ENCODE data around the gene TMEM190.
"Not testable (repeated sequence)": the region's sequence is repeated elsewhere in the genome, so short reads cannot be mapped to it uniquely, and the experiment has no call there.

TMEM190 gene

GRCh38 chr19:55391702-55392615, 15.3 kb downstream of the TMEM190 start:
- DNase-seq = no peak

DNA sequence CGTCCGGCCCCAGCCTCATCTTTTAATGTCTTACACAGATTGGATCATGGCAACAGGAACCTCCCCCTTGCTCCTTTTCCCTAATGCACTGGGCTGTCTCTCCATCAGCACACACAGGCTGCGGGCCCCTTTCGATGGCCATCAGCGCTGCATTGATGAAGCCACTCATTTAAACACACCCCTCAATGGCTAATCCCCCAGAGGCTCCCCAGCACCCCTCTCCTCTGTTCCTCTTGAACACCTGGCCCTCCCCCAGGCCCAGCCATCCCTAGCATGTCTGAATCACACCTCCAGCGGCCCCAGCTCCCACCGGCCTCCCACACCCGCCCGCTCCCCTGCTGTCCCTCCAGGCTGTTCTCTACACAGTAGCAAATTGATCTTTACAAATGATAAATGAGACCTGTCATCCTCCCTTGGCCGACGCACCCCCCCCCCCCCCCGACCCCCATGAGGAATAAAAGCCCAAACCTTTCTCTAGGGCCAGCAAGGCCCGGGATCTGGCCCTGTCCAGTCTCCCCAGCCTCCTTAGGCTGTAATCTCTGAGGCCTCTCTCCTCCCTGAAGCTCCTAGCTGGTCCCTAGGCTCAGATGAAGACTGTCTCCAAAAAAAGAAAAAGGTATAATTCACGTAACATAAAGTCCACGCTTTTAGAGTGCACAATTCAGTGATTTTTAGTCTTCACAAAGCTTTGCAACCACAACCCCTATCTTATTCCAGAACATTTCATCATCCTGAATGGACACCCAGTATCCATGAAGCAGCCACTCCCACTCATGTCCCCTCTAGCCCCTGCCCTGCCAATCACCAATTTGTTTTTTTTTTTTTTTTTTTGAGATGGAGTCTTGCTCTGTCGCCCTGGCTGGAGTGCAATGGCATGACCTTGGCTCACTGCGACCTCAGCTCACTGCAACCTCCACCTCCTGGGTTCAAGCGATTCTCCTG, 16.5 kb downstream of the TMEM190 start:
- DNase-seq = no peak

DNA sequence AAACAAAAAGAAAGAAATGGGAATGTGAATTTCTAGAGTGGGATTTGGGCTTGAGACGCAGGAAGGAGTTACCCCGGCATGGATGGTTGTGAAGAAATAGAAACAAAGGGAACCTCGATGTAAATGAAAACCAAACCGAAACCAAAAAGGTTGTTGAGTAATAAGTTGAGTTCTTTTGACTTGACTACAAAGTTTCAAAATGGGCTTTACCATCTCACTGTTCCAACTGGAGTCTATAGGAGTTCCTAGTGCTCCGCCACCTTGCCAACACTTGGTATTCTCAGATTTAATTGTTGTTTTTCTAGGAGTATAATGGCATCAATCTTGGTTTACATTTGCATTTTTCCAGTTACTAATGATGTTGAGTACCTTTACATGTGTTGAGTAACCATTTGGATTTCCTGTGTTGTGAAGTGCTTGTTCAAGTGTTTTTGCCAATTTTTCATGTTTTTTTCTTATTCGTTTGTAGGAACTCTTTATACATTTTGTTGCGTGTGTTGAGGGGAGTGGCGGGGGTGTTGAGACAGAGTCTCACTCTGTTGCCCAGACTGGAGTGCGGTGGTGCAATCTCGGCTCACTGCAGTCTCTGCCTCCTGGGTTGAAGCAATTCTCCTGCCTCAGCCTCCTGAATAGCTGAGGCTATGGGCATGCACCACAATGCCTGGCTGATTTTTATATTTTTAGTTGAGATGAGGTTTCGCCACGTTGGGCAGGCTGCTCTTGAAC, 21.7 kb downstream of the TMEM190 start:
- no peak for DNase-seq

DNA sequence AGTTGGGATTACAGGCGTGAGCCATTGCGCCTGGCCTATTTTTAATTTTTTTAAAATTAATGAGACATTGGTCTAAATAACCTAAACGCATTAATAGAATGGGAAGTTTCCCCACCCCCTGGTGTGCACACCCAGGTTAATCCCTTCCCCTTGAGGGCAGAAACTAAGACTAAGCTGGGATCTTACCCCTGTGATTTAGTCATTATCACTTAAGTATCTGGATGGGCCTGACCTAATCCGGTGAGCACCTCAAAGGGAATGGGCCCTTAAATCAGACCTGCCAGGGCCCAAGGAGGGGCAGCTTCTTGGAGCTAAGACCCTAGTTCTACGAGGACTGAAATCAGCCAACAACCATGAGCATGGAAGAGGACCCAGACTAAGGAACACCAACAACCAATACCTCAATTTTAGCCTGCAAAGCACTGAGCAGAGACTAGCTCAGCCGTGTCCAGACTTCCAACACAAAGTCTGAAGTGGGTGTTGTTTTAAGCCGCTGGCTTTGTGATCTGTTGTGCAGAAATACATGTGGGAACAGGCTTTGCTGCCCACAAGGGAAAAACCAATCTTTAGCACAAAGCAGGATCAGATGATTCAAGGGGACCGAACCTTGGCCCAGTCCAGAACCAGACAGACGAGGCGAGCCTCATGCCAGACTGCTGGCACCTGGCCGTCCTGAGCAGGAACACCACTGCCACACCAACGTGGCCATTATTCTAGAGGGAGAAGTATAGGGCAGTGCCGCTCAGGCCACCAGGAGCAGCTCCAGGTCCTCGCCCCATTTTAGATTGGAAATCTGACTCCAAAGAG, 23.9 kb downstream of the TMEM190 start:
- DNase-seq = no peak

DNA sequence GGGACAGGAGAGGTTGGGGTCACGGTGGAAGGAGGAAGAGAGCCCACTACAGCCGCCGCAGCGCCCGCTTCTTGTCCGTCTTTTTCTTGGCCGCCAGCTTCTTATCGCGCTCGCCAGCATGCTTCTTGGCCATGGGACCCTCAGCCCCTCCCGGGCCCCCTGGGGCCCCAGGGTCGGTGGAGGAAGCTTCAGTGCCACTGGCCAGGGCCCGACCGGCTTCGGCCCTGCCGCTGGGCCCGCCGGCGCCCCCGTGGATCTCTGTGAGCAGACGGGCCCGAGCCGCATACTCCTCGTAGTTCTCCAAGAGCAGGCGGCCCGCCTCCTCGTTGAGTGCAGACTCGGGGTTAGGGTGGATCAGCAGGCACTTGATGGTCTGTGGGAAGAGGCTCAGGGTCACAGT, 24.8 kb downstream of the TMEM190 start:
- DNase-seq = not testable (repeated sequence)

DNA sequence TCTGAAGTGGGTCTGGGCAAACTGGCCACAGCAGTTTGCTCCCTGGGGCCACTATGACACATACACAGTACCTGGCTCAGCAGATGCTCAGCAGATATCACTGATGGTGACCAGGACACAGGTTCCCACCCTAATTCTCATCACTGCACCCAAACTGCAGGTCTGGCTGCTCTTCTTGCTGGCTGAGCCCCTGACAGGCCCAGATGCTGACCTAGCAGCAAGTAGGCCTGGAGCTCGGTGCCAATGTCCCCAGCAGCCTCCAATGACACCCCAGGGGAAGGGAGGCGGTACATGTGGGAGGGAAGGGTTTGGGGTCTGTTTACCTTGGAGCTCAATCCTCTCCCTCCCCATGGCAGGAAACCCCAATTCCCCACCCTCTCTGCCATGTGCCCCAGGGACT, 25.9 kb downstream of the TMEM190 start:
- DNase-seq = no peak

DNA sequence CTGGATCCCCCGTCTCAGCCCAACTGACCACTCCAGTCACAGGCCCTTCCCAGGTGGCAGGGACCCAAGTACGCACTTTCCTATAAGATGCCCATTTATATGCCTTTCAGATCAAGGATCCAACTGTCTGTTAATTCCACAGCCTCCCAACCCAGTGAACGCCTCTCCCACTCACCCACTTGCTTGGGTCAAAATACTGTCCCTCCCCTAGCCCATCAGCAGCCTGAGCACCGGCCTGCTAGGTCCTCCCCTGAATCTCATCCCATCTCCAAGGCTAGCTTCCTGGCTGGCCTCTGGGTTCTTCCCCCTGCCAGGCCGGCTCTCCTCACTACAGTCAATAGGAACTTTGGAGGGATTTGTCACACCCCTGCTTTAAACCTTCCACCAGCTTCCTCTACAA, 29.0 kb downstream of the TMEM190 start:
- no peak for DNase-seq

- DNase-seq = no peak
These were observed 29.6 kb downstream of the TMEM190 start for GRCh38 chr19:55406091-55406825.

GRCh38 chr19:55406826-55407549, 30.4 kb downstream of the TMEM190 start:
- DNase-seq = no peak

DNA sequence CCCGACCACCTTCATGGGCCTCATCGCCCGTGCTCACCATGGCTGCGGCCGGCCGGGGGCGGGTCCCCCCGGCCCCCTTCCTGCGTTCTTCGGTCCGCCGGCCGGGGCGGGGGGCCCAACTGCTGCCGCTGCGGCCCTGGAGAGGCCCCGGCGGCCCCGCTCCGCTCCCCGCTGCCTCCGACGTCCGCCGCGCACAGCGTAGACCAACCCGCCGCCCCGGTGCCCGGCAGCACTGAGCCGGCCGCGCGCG, 30.8 kb downstream of the TMEM190 start, which contains the start of gene UBE2S:
TSS of gene UBE2S (minus strand) at position 239 of the 250 bp plus-strand sequence. CDS start at position 40, 199 bp downstream.
- not testable (repeated sequence) for DNase-seq

- peak; percentile 99 for DNase-seq
These were observed 31.3 kb downstream of the TMEM190 start for GRCh38 chr19:55407800-55408532.

- DNase-seq = no peak
These were observed 31.9 kb downstream of the TMEM190 start for GRCh38 chr19:55408533-55408872.

- not testable (repeated sequence) for DNase-seq
These were observed 32.6 kb downstream of the TMEM190 start for GRCh38 chr19:55409179-55409578.

DNA sequence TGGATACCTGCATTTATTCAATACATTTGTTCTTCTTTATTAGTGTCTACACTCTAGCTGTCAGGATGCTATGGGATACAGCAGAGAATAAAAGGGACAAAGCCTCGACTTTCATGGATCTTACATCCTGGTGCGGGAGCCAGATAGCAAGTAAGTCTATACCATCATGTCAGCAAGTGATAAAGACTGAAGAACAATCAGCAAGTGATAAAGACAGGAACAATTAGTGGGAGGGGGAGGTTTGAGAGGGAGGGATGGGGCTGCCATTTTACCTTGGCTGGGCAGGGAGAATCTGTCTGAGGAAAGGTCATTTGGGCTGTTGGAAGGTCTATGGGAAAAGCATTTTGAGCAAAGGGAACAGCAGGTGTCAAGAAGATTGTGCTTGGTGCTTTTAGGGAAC, 33.5 kb downstream of the TMEM190 start:
- no peak for DNase-seq

DNA sequence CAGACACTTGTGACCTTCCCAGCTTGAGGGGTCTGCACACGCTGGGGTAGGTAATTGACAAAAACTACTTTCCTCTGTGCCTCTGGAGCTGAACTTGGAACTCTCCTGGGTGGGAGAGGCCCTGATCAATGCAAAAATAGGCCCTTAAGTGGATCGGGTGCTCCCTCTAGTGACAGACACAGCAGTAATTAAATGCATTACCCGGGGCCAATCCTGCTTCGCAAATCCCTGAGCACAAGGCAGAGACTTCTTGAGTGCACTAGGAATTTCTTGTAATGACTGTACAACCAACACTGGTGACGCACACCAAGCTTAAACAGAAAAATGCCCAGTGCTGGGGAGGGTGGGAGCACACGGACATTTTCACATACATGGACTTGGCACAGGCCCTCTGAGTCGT, 41.6 kb downstream of the TMEM190 start:
- DNase-seq = peak; percentile 51

DNA sequence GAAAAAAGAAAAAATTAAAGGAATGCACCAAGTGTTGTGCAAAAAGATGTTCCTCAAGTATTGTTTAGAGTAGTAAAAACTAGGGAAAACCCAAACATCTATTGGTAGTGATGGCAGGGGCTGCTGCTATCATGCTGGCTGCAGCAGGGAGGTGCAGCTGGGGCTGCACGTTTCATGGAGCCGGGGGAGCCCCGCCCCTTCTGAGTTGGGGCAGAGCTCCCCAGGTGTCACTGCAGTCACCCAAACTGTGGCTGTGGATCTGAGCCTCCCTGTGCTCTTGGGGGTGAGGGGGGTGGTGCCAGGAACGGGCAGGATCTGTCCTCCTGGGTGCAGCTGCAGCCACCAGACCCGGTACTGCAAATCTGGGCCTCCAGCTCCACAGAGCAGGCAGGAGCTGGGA, 42.5 kb downstream of the TMEM190 start:
- no peak for DNase-seq

DNA sequence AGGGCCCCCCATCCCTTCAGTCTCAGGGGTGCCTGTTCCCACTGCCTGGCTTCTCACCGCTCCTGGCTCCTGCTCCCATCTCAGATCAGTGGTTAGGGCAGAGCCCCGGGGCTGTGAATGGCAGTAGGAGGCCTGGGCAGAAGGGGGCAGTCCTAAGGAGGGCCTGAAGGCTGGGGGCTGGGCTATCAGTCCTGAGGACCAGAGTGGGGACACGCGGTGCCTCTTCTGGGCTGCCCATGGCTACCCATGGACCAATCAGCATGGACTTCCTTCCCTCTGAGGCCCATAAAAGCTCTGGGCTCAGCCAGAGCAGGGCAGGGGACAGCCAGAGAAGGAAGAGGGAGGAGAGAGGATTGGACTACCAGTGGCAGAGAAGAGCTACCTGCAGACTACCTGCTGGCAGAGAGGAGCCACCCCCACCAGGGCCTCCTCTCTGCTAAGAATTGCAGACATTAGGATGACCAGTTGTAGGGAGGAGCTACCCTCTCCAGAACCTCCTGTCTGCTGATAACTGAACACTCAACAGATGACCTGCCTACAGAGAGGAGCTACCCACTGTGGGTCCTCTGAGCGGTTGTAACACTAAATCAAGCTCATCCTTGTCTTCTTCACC, 43.1 kb downstream of the TMEM190 start:
- no peak for DNase-seq

DNA sequence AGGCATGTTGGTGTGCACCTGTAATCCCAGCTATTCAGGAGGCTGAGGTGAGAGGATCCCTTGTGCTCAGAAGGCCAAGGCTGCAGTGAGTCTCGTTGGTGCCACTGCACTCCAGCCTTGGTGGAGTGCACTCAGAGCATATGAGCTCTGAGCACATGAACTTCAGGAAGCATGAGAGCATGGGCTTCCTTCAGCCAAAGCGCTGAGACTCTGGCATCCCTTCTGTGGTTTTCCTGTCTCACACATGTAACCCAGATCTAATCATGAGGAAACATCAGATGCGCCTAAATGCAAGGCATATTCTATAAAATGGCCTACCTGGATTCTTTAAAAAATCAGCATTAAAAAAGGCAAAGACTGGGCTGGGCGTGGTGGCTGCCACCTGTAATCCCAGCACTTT, 44.7 kb downstream of the TMEM190 start:
- peak; percentile 30 for DNase-seq

- DNase-seq = no peak
These were observed 46.8 kb downstream of the TMEM190 start for GRCh38 chr19:55423225-55424005.
